NK-92 (cell line): Measurements from ENCODE around the gene PRR19.

Experiments
- DNase-seq: peaks from one replicate; lab custom pipeline; 2025; ENCODE audit not compliant: unreplicated experiment; lab: John Stamatoyannopoulos, UW

The PRR19 gene

GRCh38 chr19:42283188-42284065 is 18.5 kb upstream of the PRR19 start:
- DNase-seq, result peak; percentile 85

GRCh38 chr19:42284066-42284501 is 17.8 kb upstream of the PRR19 start:
- no peak for DNase-seq

- no peak for DNase-seq
Observed at GRCh38 chr19:42284591-42285341, 17.2 kb upstream of the PRR19 start.

GRCh38 chr19:42285541-42285941 is 16.4 kb upstream of the PRR19 start:
- DNase-seq, result no peak

- no peak for DNase-seq
Observed at GRCh38 chr19:42285988-42286348, 16.0 kb upstream of the PRR19 start.

- no peak for DNase-seq
Observed at GRCh38 chr19:42286349-42287016, 15.4 kb upstream of the PRR19 start.

- DNase-seq, result no peak
Observed at GRCh38 chr19:42287017-42287826, 14.7 kb upstream of the PRR19 start.

- no peak for DNase-seq
Observed at GRCh38 chr19:42287827-42288107, 14.2 kb upstream of the PRR19 start.

GRCh38 chr19:42288387-42288786 is 13.5 kb upstream of the PRR19 start:
- no peak for DNase-seq

GRCh38 chr19:42288881-42289555 is 12.9 kb upstream of the PRR19 start:
- no peak for DNase-seq

- no peak for DNase-seq
Observed at GRCh38 chr19:42289556-42290041, 12.3 kb upstream of the PRR19 start.

- DNase-seq, result no peak
Observed at GRCh38 chr19:42290136-42290522, 11.8 kb upstream of the PRR19 start.

- no peak for DNase-seq
Observed at GRCh38 chr19:42290523-42291434, 11.2 kb upstream of the PRR19 start.

- no peak for DNase-seq
Observed at GRCh38 chr19:42291435-42291810, 10.5 kb upstream of the PRR19 start.

- no peak for DNase-seq
Observed at GRCh38 chr19:42292042-42292960, 9.6 kb upstream of the PRR19 start.

- DNase-seq, result no peak
Observed at GRCh38 chr19:42292963-42293362, 9.0 kb upstream of the PRR19 start.

- DNase-seq, result no peak
Observed at GRCh38 chr19:42293540-42293939, 8.4 kb upstream of the PRR19 start.

GRCh38 chr19:42293948-42294347 is 8.0 kb upstream of the PRR19 start:
- DNase-seq, result no peak
